ENCODE measurements around the gene ARMH1.
"Not testable (repeated sequence)": the region's sequence is repeated elsewhere in the genome, so short reads cannot be mapped to it uniquely, and the experiment has no call there.

The ARMH1 gene

GRCh38 chr1:44659566-44659965 lies 14.9 kb upstream of the ARMH1 start:
- in situ Hi-C loops (cut with MboI; ENCODE audit: low pct_unique_long_range_greater_than_20kb, low sequenced_read_pairs, unreplicated experiment), result no loop called here
- DNase-seq (ENCODE audit: low spot score), result no peak
- no peak for TF ChIP-seq CTCF (IDR thresholded peaks at IDR 0.05; ENCODE audit: extremely low read depth, insufficient read depth, missing control alignments)

DNA sequence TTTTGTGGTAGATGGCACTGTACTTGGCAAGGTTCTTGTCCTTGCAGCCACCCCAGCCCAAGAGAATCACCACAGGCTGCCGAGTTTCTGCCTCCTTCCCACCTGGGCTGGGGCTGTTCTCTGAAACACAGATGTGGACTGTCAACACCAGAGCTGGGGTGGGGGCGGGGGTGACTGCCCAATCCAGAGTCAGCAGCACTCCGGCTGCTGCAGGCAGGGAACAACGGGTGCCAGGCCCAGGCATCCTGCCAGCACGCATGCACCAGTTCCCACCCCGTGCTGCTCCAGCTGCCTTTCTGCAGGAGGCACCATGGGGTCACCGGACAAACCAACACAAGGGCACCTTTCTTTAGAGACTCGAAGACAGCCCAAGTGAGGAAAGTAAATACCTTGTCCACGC lies 14.3 kb upstream of the ARMH1 start:
- DNase-seq (ENCODE audit: low spot score), result no peak
- in situ Hi-C loops (cut with MboI; ENCODE audit: low pct_unique_long_range_greater_than_20kb, low sequenced_read_pairs, unreplicated experiment), result no loop called here
- TF ChIP-seq CTCF (IDR thresholded peaks at IDR 0.05; ENCODE audit: extremely low read depth, insufficient read depth, missing control alignments), result no peak

GRCh38 chr1:44661781-44662682 lies 12.5 kb upstream of the ARMH1 start:
- in situ Hi-C loops (cut with MboI; ENCODE audit: low pct_unique_long_range_greater_than_20kb, low sequenced_read_pairs, unreplicated experiment), result no loop called here
- TF ChIP-seq CTCF (IDR thresholded peaks at IDR 0.05; ENCODE audit: extremely low read depth, insufficient read depth, missing control alignments), result no peak
- DNase-seq (ENCODE audit: low spot score), result no peak

GRCh38 chr1:44662683-44663030 lies 11.9 kb upstream of the ARMH1 start:
- no peak for DNase-seq (ENCODE audit: low spot score)
- TF ChIP-seq CTCF (IDR thresholded peaks at IDR 0.05; ENCODE audit: extremely low read depth, insufficient read depth, missing control alignments), result no peak
- in situ Hi-C loops (cut with MboI; ENCODE audit: low pct_unique_long_range_greater_than_20kb, low sequenced_read_pairs, unreplicated experiment), result no loop called here

DNA sequence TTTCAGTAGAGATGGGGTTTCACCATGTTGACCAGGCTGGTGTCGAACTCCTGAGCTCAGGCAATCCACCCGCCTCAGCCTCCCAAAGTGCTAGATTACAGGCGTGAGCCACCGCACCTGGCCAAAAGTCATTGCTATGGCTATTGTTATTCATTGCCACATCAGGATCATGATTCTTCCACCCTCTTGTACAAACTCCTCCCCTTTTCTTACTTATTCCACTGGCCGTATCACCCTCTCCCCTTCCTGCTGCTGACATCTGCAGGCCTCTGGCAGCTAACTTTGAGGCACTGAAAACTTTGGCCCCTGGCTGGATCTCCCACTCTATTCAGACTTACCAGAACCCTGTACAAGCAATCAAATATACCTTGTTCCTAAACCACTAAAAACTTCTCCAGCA lies 11.1 kb upstream of the ARMH1 start:
- no peak for TF ChIP-seq CTCF (IDR thresholded peaks at IDR 0.05; ENCODE audit: extremely low read depth, insufficient read depth, missing control alignments)
- in situ Hi-C loops (cut with MboI; ENCODE audit: low pct_unique_long_range_greater_than_20kb, low sequenced_read_pairs, unreplicated experiment), result no loop called here
- no peak for DNase-seq (ENCODE audit: low spot score)

DNA sequence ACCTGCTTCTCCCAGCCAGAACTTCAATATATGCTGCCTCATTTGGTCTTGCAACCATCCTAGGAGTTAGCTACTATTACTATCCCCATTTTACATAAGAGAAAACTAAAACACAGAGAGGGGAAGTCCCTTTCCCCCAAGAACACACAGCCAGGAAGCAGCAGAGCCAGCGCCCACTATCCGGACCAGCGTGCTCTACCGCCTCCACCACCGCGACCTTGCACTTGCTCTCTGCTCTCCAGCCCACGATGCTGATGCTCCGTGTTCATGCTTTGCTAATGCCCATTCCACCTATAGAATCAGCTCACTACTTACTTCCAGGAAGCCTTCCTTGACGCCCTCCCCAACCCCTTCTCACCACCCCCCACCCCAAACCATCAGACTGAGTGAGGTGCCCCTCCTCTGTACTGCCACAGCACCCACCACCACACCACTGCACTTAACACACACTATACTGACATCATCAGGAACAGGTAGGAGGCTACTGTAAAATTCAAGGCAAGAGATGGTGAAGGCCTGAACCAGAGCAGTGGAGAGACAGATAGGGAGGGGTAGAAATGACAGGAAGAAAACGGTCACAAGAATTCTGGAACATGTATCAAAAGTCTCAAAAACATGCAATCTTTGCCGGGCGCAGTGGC lies 9.7 kb upstream of the ARMH1 start:
- in situ Hi-C loops (cut with MboI; ENCODE audit: low pct_unique_long_range_greater_than_20kb, low sequenced_read_pairs, unreplicated experiment), result no loop called here
- TF ChIP-seq CTCF (IDR thresholded peaks at IDR 0.05; ENCODE audit: extremely low read depth, insufficient read depth, missing control alignments), result peak; percentile 4

DNA sequence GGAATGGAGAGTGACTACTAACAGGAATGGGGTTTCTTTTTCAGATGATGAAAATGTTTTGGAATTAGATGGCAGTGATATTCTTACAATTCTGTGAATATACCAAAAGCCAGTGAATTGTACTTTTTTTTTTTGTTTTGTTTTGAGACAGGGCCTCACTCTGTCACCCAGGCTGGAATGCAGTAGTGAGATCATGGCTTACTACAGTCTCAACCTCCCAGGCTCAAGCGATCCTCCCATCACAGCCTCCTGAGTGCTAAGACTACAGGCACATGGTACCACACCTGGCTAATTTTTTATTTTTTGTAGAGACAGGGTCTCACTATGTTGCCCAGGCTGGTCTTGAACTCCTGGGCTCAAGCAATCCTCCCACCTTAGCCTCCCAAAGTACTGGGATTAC lies 7.8 kb upstream of the ARMH1 start:
- DNase-seq (ENCODE audit: low spot score); in situ Hi-C loops (cut with MboI; ENCODE audit: low pct_unique_long_range_greater_than_20kb, low sequenced_read_pairs, unreplicated experiment): not testable (repeated sequence)

More for the DNA sequence above, 9.7 kb upstream of the ARMH1 start:
- no peak for DNase-seq (ENCODE audit: low spot score)

All from GM13977 (cell line).